CD4-positive, alpha-beta T cell (primary cell): ENCODE results near the gene TOR2A. TPM values are rescaled to one million over a fixed set of nuclear protein-coding genes. Genes with fewer than 3 reads are reported as not detected.

ENCODE experiments used
- ATAC-seq: fragments of 200-7000 bp; cut with Tn5 transposase; one replicate; pipeline ENCODE4 v1.10.0; 2022; ENCODE audit warnings: mild to moderate bottlenecking; ENCODE audit not compliant: poor library complexity
- CTCF ChIA-PET: fragments of 350-600 bp; sonication (Branson Sonifier 250); formaldehyde crosslinking; loops from one replicate; lab custom pipeline; 2021; ENCODE audit warnings: antibody characterized with exemption, inconsistent platforms; lab: Charles Lee
- POLR2A ChIA-PET: fragments of 350-600 bp; sonication (Branson Sonifier 250); formaldehyde crosslinking; loops from one replicate; lab custom pipeline; 2021; ENCODE audit warnings: antibody characterized with exemption, inconsistent platforms; lab: Charles Lee
- DNase-seq, 14 experiments: peaks; one replicate each; pipeline ENCODE4 v3.0.0-alpha.2; 2013 to 2020; ENCODE audit warnings: mixed read lengths in 2 of 14
- H3K27ac ChIP-seq, 2 donors: one replicate each; pipeline versions ENCODE4 v1.5.1 to v1.7.0; 2013; ENCODE audit warnings: low read length in 2 of 2, low read depth in 1 of 2, mild to moderate bottlenecking in 1 of 2
- H3K27me3 ChIP-seq, 2 experiments: 1 replicate in 1 of 2; 2 replicates in 1 of 2; pipeline versions ENCODE4 v1.6.1 to v1.7.0; 2013; ENCODE audit warnings: low read length in 2 of 2, control low read depth in 1 of 2, mild to moderate bottlenecking in 1 of 2, moderate library complexity in 1 of 2; ENCODE audit not compliant: insufficient read depth in 2 of 2, control insufficient read depth in 1 of 2
- H3K36me3 ChIP-seq: one replicate; pipeline ENCODE4 v1.6.1; 2013; ENCODE audit warnings: low read length, control low read depth; ENCODE audit not compliant: insufficient read depth
- H3K4me1 ChIP-seq: one replicate; pipeline ENCODE4 v1.6.1; 2013; ENCODE audit warnings: low read length, control low read depth; ENCODE audit not compliant: insufficient read depth
- H3K4me3 ChIP-seq: one replicate; pipeline ENCODE4 v1.5.1; 2013; ENCODE audit warnings: mild to moderate bottlenecking, low read length, moderate library complexity
- H3K9me3 ChIP-seq, 2 experiments: 1 replicate in 1 of 2; 2 replicates in 1 of 2; pipeline versions ENCODE4 v1.6.1 to v1.7.0; 2013; ENCODE audit warnings: low read length in 2 of 2, mild to moderate bottlenecking in 2 of 2, control low read depth in 1 of 2, moderate library complexity in 1 of 2; ENCODE audit not compliant: control insufficient read depth in 1 of 2, insufficient read depth in 1 of 2
- H3K27ac Mint-ChIP-seq: one replicate; pipeline ENCODE4 v1.8.0; 2020; ENCODE audit warnings: mixed read lengths
- H3K27me3 Mint-ChIP-seq: one replicate; pipeline ENCODE4 v1.8.0; 2021; ENCODE audit warnings: mixed read lengths
- H3K36me3 Mint-ChIP-seq: one replicate; pipeline ENCODE4 v1.8.0; 2021; ENCODE audit warnings: low read depth, mixed read lengths
- H3K4me1 Mint-ChIP-seq: one replicate; pipeline ENCODE4 v1.8.0; 2021; ENCODE audit warnings: low read depth, mixed read lengths
- H3K4me3 Mint-ChIP-seq: one replicate; pipeline ENCODE4 v1.8.0; 2020; ENCODE audit warnings: mild to moderate bottlenecking, mixed read lengths
- H3K9me3 Mint-ChIP-seq: one replicate; pipeline ENCODE4 v1.8.0; 2020; ENCODE audit warnings: mixed read lengths
- CTCF ChIP-seq: fragments of 200-600 bp; IDR thresholded peaks from one replicate; pipeline ENCODE4 v1.8.0; 2022; ENCODE audit warnings: antibody characterized with exemption, mild to moderate bottlenecking
- intact Hi-C, 2 experiments: fragments of 100-400 bp; cut with DNase I in 1 of 2; cut with micrococcal nuclease in 1 of 2; formaldehyde crosslinking; loops; one replicate each; pipeline versions ENCODE4 v1.15.1 to v1.9.0; 2023 to 2025; cut with DNase I, micrococcal nuclease
- total RNA-seq, 174 experiments: library from RNA in 2 of 174; stranded (reverse) in 2 of 174; gene quantifications; one replicate each; pipeline ENCODE4 v1.2.3 and lab custom pipeline; 2021 to 2026

The TOR2A gene
- total RNA-seq, 2 experiments from 2014 or later = 7.6 to 8.2 TPM

GRCh38 chr9:127726871-127727270 is 8.2 kb downstream of the TOR2A start:
- Mint-ChIP-seq H3K36me3 (peaks cover 4% of the 10 kb centered on the region), H3K4me1 (no peaks in the 10 kb centered on the region), H3K27me3 (no peaks in the 10 kb centered on the region), H3K4me3 (no peak overlapping the region), H3K9me3 (no peaks in the 10 kb centered on the region), H3K27ac (no peak overlapping the region)
- no peak overlapping the region for H3K27ac ChIP-seq
- DNase-seq (no peak), ATAC-seq (no peak)
- intact Hi-C loops = no loop called here
- peaks cover 9% of the 10 kb centered on the region for H3K36me3 ChIP-seq
- no peaks in the 10 kb centered on the region for H3K27me3 ChIP-seq
- no peaks in the 10 kb centered on the region for H3K9me3 ChIP-seq
- TF ChIP-seq CTCF = no peak
- H3K4me3 ChIP-seq = no peak overlapping the region
- H3K4me1 ChIP-seq = peaks cover 10% of the 10 kb centered on the region
- POLR2A ChIA-PET = no interaction called here
- CTCF ChIA-PET = no interaction called here

- no peak overlapping the region for H3K27ac Mint-ChIP-seq
- Histone ChIP-seq H3K27ac (no peak overlapping the region), H3K4me1 (peaks cover 36% of the 10 kb centered on the region), H3K4me3 (no peak overlapping the region), H3K36me3 (no peaks in the 10 kb centered on the region), H3K9me3 (no peaks in the 10 kb centered on the region), H3K27me3 (no peaks in the 10 kb centered on the region)
- ChIA-PET POLR2A (interaction anchor here (0.6 to 1.1 kb wide), 2 partner anchors 8 to 724 kb away, joined by 4 read pairs; partner anchors contain the start of genes PTRH1 and TTC16), CTCF (interaction anchor here (2.7 kb wide), 1 partner anchor 11 kb away, joined by 7 read pairs; the partner anchor contains the start of gene TOR2A)
- DNase-seq (no peak), ATAC-seq (no peak)
- H3K4me1 Mint-ChIP-seq = peaks cover 10% of the 10 kb centered on the region
- no peaks in the 10 kb centered on the region for H3K9me3 Mint-ChIP-seq
- H3K27me3 Mint-ChIP-seq = no peaks in the 10 kb centered on the region
- no peaks in the 10 kb centered on the region for H3K36me3 Mint-ChIP-seq
- TF ChIP-seq CTCF = no peak
- no peak overlapping the region for H3K4me3 Mint-ChIP-seq
- intact Hi-C loops = no loop called here
Observed at GRCh38 chr9:127724012-127724411, 11.1 kb downstream of the TOR2A start.

- H3K36me3 Mint-ChIP-seq = no peaks in the 10 kb centered on the region
- peaks cover 37% of the 10 kb centered on the region for H3K4me1 ChIP-seq
- no peaks in the 10 kb centered on the region for H3K36me3 ChIP-seq
- DNase-seq = no peak
- no peaks in the 10 kb centered on the region for H3K9me3 Mint-ChIP-seq
- H3K4me3 Mint-ChIP-seq = no peak overlapping the region
- H3K27ac Mint-ChIP-seq = no peak overlapping the region
- intact Hi-C loops = no loop called here
- H3K27me3 ChIP-seq = no peaks in the 10 kb centered on the region
- no peak overlapping the region for H3K27ac ChIP-seq
- POLR2A ChIA-PET = no interaction called here
- H3K4me1 Mint-ChIP-seq = peaks cover 10% of the 10 kb centered on the region
- no peaks in the 10 kb centered on the region for H3K27me3 Mint-ChIP-seq
- no peak overlapping the region for H3K4me3 ChIP-seq
- TF ChIP-seq CTCF = no peak
- ATAC-seq = no peak
- CTCF ChIA-PET = interaction anchor here (2.7 kb wide), 1 partner anchor 11 kb away, joined by 7 read pairs; the partner anchor contains the start of gene TOR2A
- no peaks in the 10 kb centered on the region for H3K9me3 ChIP-seq
Observed at GRCh38 chr9:127723444-127723843, 11.7 kb downstream of the TOR2A start.
